ENCODE results near the gene C6orf118.

The C6orf118 gene

GRCh38 chr6:165308926-165309731 is at the start of gene C6orf118:
TSS of gene C6orf118 (minus strand) at chr6:165309605. CDS start at chr6:165309586, 19 bp downstream.
- FAIRE-seq, result no peak

- no peak for FAIRE-seq
Measured at GRCh38 chr6:165345700-165346099, 36.3 kb upstream of the C6orf118 start.

GRCh38 chr6:165340532-165340931 is 31.1 kb upstream of the C6orf118 start:
- no peak for FAIRE-seq

GRCh38 chr6:165325609-165326008 is 16.2 kb upstream of the C6orf118 start:
- FAIRE-seq, result no peak

GRCh38 chr6:165321555-165322145 is 12.2 kb upstream of the C6orf118 start:
- FAIRE-seq, result no peak

- FAIRE-seq, result no peak
Measured at GRCh38 chr6:165321150-165321549, 11.7 kb upstream of the C6orf118 start.

GRCh38 chr6:165317723-165318122 is 8.3 kb upstream of the C6orf118 start:
- no peak for FAIRE-seq

GRCh38 chr6:165306955-165307354 is 2.5 kb downstream of the C6orf118 start:
- FAIRE-seq, result no peak

GRCh38 chr6:165301372-165302246 is 7.8 kb downstream of the C6orf118 start:
- no peak for FAIRE-seq

GRCh38 chr6:165300422-165300936 is 8.9 kb downstream of the C6orf118 start:
- no peak for FAIRE-seq

GRCh38 chr6:165298875-165299274 is 10.5 kb downstream of the C6orf118 start:
- no peak for FAIRE-seq

- no peak for FAIRE-seq
Measured at GRCh38 chr6:165298402-165298801, 11.0 kb downstream of the C6orf118 start.

- no peak for FAIRE-seq
Measured at GRCh38 chr6:165292657-165293056, 16.7 kb downstream of the C6orf118 start.

GRCh38 chr6:165274611-165275010 is 34.8 kb downstream of the C6orf118 start:
- FAIRE-seq, result no peak

- FAIRE-seq, result no peak
Measured at GRCh38 chr6:165272585-165272984, 36.8 kb downstream of the C6orf118 start.

- no peak for FAIRE-seq
Measured at GRCh38 chr6:165268987-165269386, 40.4 kb downstream of the C6orf118 start.

GRCh38 chr6:165266621-165267020 is 42.8 kb downstream of the C6orf118 start:
- FAIRE-seq, result no peak

- no peak for FAIRE-seq
Measured at GRCh38 chr6:165266191-165266590, 43.2 kb downstream of the C6orf118 start.

- FAIRE-seq, result no peak
Measured at GRCh38 chr6:165260462-165260861, 48.9 kb downstream of the C6orf118 start.

- no peak for FAIRE-seq
Measured at GRCh38 chr6:165249808-165250207, 59.6 kb downstream of the C6orf118 start.

- no peak for FAIRE-seq
Measured at GRCh38 chr6:165245701-165246100, 63.7 kb downstream of the C6orf118 start.

- no peak for FAIRE-seq
Measured at GRCh38 chr6:165245287-165245686, 64.1 kb downstream of the C6orf118 start.
